ENCODE data around the gene PSMG1. TPM values are rescaled to one million over a fixed set of nuclear protein-coding genes. Genes with fewer than 3 reads are reported as not detected.

Gene PSMG1
- total RNA-seq, 1 experiment from 2014 or later, result 29.0 TPM

GRCh38 chr21:39175665-39176064 is 7.6 kb downstream of the PSMG1 start:
- Histone ChIP-seq H3K79me2 (ENCODE audit: low read depth) (peaks cover 3% of the 10 kb centered on the region; the same call in 1 of the 2 replicates), H2AFZ (no peak overlapping the region), H3K9me3 (ENCODE audit: insufficient read depth, low read depth) (no peaks in the 10 kb centered on the region), H3K4me2 (no peak overlapping the region), H3K4me1 (replicated peaks; ENCODE audit: insufficient read depth) (no peaks in the 10 kb centered on the region), H3K4me3 (no peak overlapping the region), H3K9me2 (ENCODE audit: insufficient read depth) (no peaks in the 10 kb centered on the region), H3F3A (ENCODE audit: insufficient read depth, low read depth) (no peaks in the 10 kb centered on the region), H3K27ac (no peak overlapping the region), H4K20me1 (ENCODE audit: insufficient read depth) (0 out of 2 replicates have a peak, but pooled peaks cover 3% of the 10 kb centered on the region), H3K27me3 (ENCODE audit: insufficient read depth, low read depth) (no peaks in the 10 kb centered on the region), H3K36me3 (ENCODE audit: low read depth) (no peaks in the 10 kb centered on the region)
- BruUV-seq (replicated peaks), result no TSS peak
- no peak for TF ChIP-seq CTCF (conservative IDR thresholded peaks at IDR 0.05)
- TF ChIP-seq EZH2 (IDR thresholded peaks at IDR 0.05; ENCODE audit: low read depth), result no peak
- ChIA-PET CTCF (no interaction called here), POLR2A (ENCODE audit: unreplicated experiment) (no interaction called here)
- no peak for DNase-seq
- intact Hi-C loops (cut with micrococcal nuclease; ENCODE audit: unreplicated experiment), result loop anchor here (10.0 kb wide), 1 partner anchor 671 kb away; no protein-coding TSS in a partner anchor

DNA sequence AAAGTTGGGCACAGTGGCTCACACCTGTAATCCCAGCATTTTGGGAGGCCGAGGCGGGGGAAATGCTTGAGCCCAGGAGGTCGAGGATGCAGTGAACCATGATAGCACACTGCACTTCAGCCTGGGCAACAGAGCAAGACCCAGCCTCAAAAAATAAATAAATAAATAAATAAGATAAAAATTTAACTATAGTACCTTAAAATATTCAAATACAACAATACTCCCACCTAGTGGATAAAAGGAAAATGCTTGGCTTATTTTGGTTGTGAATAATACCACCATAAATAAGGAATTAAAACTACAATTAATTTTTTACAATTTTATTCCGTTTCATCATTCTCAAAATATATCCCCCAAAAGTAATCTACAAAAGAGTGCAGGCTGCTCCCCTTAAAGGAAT is 8.1 kb downstream of the PSMG1 start:
- TF ChIP-seq EZH2 (IDR thresholded peaks at IDR 0.05; ENCODE audit: low read depth), result no peak
- TF ChIP-seq CTCF (conservative IDR thresholded peaks at IDR 0.05), result peak; percentile 57
- no peaks in the 10 kb centered on the region for H3K9me2 ChIP-seq (ENCODE audit: insufficient read depth)
- H2AFZ ChIP-seq, result no peak overlapping the region
- CTCF ChIA-PET, result interaction anchor here (0.6 kb wide), 1 partner anchor 31 kb away, joined by 5 read pairs; no protein-coding TSS in a partner anchor
- no peaks in the 10 kb centered on the region for H3K9me3 ChIP-seq (ENCODE audit: insufficient read depth, low read depth)
- H3K4me1 ChIP-seq (replicated peaks; ENCODE audit: insufficient read depth), result no peaks in the 10 kb centered on the region
- H4K20me1 ChIP-seq (ENCODE audit: insufficient read depth), result 0 out of 2 replicates have a peak, but pooled peaks cover 3% of the 10 kb centered on the region
- no peaks in the 10 kb centered on the region for H3K79me2 ChIP-seq (ENCODE audit: low read depth)
- POLR2A ChIA-PET (ENCODE audit: unreplicated experiment), result no interaction called here
- no peak overlapping the region for H3K4me3 ChIP-seq
- H3F3A ChIP-seq (ENCODE audit: insufficient read depth, low read depth), result no peaks in the 10 kb centered on the region
- DNase-seq, result no peak
- no TSS peak for BruUV-seq (replicated peaks)
- H3K27me3 ChIP-seq (ENCODE audit: insufficient read depth, low read depth), result no peaks in the 10 kb centered on the region
- H3K4me2 ChIP-seq, result no peak overlapping the region
- intact Hi-C loops (cut with micrococcal nuclease; ENCODE audit: unreplicated experiment), result loop anchor here (10.0 kb wide), 1 partner anchor 670 kb away; no protein-coding TSS in a partner anchor
- no peak overlapping the region for H3K27ac ChIP-seq
- no peaks in the 10 kb centered on the region for H3K36me3 ChIP-seq (ENCODE audit: low read depth)

DNA sequence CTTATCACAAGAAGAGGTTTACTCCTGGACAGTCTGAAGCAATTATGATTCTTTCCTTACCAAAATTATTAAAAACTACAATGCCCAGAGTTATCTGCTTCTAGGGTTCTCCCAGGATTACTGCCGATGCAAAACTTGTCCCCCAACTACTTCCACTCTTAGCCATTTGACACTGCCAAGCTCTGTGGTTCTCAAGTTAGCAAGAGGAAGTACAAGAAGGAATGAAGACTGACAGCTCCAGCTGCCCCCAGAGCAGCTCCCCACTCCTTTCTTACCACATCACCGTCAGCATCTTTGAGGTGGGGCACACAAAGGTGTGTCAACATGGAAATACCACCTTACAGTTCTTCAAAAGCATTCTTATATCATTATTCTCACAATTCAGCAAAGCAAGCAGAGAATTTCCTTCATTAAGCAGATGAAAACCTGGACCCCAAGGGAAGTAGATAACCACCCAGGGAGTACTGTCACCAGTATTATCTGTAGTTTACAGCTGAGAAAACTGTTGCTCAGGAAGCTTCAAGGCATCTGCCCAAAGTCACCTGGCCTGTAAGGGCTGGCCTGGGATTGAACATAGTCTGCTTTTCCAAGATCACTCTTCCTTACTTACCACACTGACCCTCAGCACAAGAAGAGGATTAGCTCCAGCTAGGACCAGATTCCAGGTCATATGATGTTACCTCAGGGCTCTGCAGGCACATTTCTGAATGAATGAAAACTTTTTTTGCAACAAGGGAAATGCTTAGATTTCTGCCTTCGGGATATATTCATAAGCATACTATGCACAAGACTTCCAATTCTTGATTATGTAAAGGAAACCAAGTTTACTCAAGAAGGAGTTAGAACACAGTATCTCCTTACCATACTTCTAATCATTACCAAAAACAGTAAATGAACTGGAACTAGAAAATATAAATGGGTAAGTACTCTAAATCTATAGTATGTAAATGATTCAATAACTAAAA is 9.3 kb downstream of the PSMG1 start:
- H2AFZ ChIP-seq, result no peak overlapping the region
- DNase-seq, result no peak
- 0 out of 2 replicates have a peak, but pooled peaks cover 3% of the 10 kb centered on the region for H4K20me1 ChIP-seq (ENCODE audit: insufficient read depth)
- POLR2A ChIA-PET (ENCODE audit: unreplicated experiment), result no interaction called here
- CTCF ChIA-PET, result interaction anchor here (0.6 kb wide), 1 partner anchor 30 kb away, joined by 5 read pairs; no protein-coding TSS in a partner anchor
- no peaks in the 10 kb centered on the region for H3F3A ChIP-seq (ENCODE audit: insufficient read depth, low read depth)
- no peak for TF ChIP-seq EZH2 (IDR thresholded peaks at IDR 0.05; ENCODE audit: low read depth)
- TF ChIP-seq CTCF (conservative IDR thresholded peaks at IDR 0.05), result no peak
- no peaks in the 10 kb centered on the region for H3K27me3 ChIP-seq (ENCODE audit: insufficient read depth, low read depth)
- H3K4me3 ChIP-seq, result no peak overlapping the region
- no peaks in the 10 kb centered on the region for H3K4me1 ChIP-seq (replicated peaks; ENCODE audit: insufficient read depth)
- BruUV-seq (replicated peaks), result no TSS peak
- intact Hi-C loops (cut with micrococcal nuclease; ENCODE audit: unreplicated experiment), result loop anchor here (10.0 kb wide), 1 partner anchor 669 kb away; no protein-coding TSS in a partner anchor
- no peaks in the 10 kb centered on the region for H3K79me2 ChIP-seq (ENCODE audit: low read depth)
- H3K9me2 ChIP-seq (ENCODE audit: insufficient read depth), result no peaks in the 10 kb centered on the region
- no peaks in the 10 kb centered on the region for H3K9me3 ChIP-seq (ENCODE audit: insufficient read depth, low read depth)
- no peaks in the 10 kb centered on the region for H3K36me3 ChIP-seq (ENCODE audit: low read depth)
- H3K4me2 ChIP-seq, result no peak overlapping the region
- no peak overlapping the region for H3K27ac ChIP-seq

Measured in PC-9 (cell line).